HepG2 (cell line): Measurements from ENCODE around the gene DNAH8. TPM values are rescaled to one million over a fixed set of nuclear protein-coding genes. Genes with fewer than 3 reads are reported as not detected.
A peak's percentile ranks its signal among the peaks of the same experiment; 100 is the strongest.

Experiments
- CCAR2 ChIP-seq: fragments of 200-400 bp; formaldehyde crosslinking; optimal IDR thresholded peaks from 2 replicates; pipeline ENCODE3; 2018; ENCODE audit warnings: low read depth, mild to moderate bottlenecking, low read length, moderate library complexity
- CEBPB ChIP-seq: IDR thresholded peaks from 2 replicates; pipeline ENCODE4 v1.6.1; 2011; ENCODE audit warnings: low read depth, low read length, improper control_type of control experiment, borderline replicate concordance
- FOXA1 ChIP-seq, 2 experiments: fragments of 450-650 bp in 1 of 2; sonication (generic) in 1 of 2; formaldehyde crosslinking in 1 of 2; IDR thresholded peaks; 2 replicates each; pipeline versions ENCODE4 v1.4.0 to v1.6.1; 2016 to 2020; ENCODE audit warnings: missing genetic modification reagents in 1 of 2
- HNF4A ChIP-seq: sonication (generic); formaldehyde crosslinking; IDR thresholded peaks from 2 replicates; pipeline ENCODE4 v1.4.0; 2020; ENCODE audit warnings: missing genetic modification reagents
- MIXL1 ChIP-seq: IDR thresholded peaks from 2 replicates; pipeline ENCODE4 v1.6.1; 2016
- NCOA5 ChIP-seq: sonication (generic); formaldehyde crosslinking; IDR thresholded peaks from 2 replicates; pipeline ENCODE4 v1.4.0; 2020; ENCODE audit warnings: missing genetic modification reagents
- NR2F6 ChIP-seq, 2 experiments: IDR thresholded peaks; 2 replicates each; pipeline ENCODE4 v1.6.1; 2016; ENCODE audit warnings: antibody characterized with exemption in 1 of 2, mild to moderate bottlenecking in 1 of 2
- SALL1 ChIP-seq: sonication (generic); formaldehyde crosslinking; IDR thresholded peaks from 2 replicates; pipeline ENCODE4 v1.8.0; 2022; ENCODE audit warnings: mild to moderate bottlenecking, missing genetic modification reagents
- SAP130 ChIP-seq: IDR thresholded peaks from 2 replicates; pipeline ENCODE4 v1.6.1; 2016; ENCODE audit warnings: low read depth
- SIX4 ChIP-seq: sonication (generic); formaldehyde crosslinking; IDR thresholded peaks from 2 replicates; pipeline ENCODE4 v1.4.0; 2020; ENCODE audit warnings: missing genetic modification reagents
- SOX13 ChIP-seq, 3 experiments: fragments of 450-650 bp in 1 of 3; sonication (generic) in 1 of 3; formaldehyde crosslinking in 1 of 3; IDR thresholded peaks in 2 of 3; conservative IDR thresholded peaks in 1 of 3; 2 replicates each; pipeline versions ENCODE4 v1.5.0 to v1.6.1; 2016 to 2020; ENCODE audit warnings: antibody characterized with exemption in 1 of 3, mild to moderate bottlenecking in 1 of 3, missing compliant biosample characterization in 1 of 3, missing genetic modification reagents in 1 of 3, moderate library complexity in 1 of 3
- SUZ12 ChIP-seq: fragments of 150-350 bp; IDR thresholded peaks from 2 replicates; pipeline ENCODE4 v1.6.1; 2014; ENCODE audit warnings: low read depth, low read length
- TOE1 ChIP-seq: sonication (generic); formaldehyde crosslinking; IDR thresholded peaks from 2 replicates; pipeline ENCODE4 v1.4.0; 2020; ENCODE audit warnings: mild to moderate bottlenecking, missing genetic modification reagents
- ZNF501 ChIP-seq: sonication (generic); formaldehyde crosslinking; IDR thresholded peaks from 2 replicates; pipeline ENCODE4 v1.5.1; 2020; ENCODE audit warnings: mild to moderate bottlenecking, moderate library complexity, missing genetic modification reagents
- ZNF605 ChIP-seq: sonication (generic); formaldehyde crosslinking; IDR thresholded peaks from 2 replicates; pipeline ENCODE4 v1.8.0; 2022; ENCODE audit warnings: mild to moderate bottlenecking, missing genetic modification reagents
- ZNF839 ChIP-seq: sonication (generic); formaldehyde crosslinking; IDR thresholded peaks from 2 replicates; pipeline ENCODE4 v1.4.0; 2020; ENCODE audit warnings: missing genetic modification reagents, mild to moderate bottlenecking, borderline replicate concordance
- polyA plus RNA-seq, 8 experiments: library from polyadenylated mRNA; depleted of rRNA in 3 of 8; stranded (reverse) in 7 of 8; unstranded in 1 of 8; fragments of >200 nt; fragmentation: Illumina TruSeq in 4 of 8; extraction: Trizol in 4 of 8; gene quantifications; 2 replicates each; pipeline versions ENCODE4 v1.2.1 to v1.2.3, GENCODE V29; 2011 to 2016; ENCODE audit warnings: low read depth in 4 of 8, missing spikeins in 1 of 8, mixed read lengths in 1 of 8; ENCODE audit not compliant: insufficient read depth in 1 of 8
- total RNA-seq, 5 experiments: library from RNA; depleted of rRNA; stranded (reverse); fragments of >200 nt; fragmentation: Illumina TruSeq; extraction: Trizol; gene quantifications; 2 replicates each; pipeline ENCODE4 v1.2.3, GENCODE V29; 2016; ENCODE audit warnings: low read depth in 1 of 5
- TF ChIP-seq, protein P1 (sequence below): IDR thresholded peaks from 2 replicates; pipeline ENCODE4 v1.4.0; 2020; ENCODE audit warnings: mild to moderate bottlenecking, missing genetic modification reagents
- TF ChIP-seq, protein P2 (sequence below): sonication (generic); formaldehyde crosslinking; IDR thresholded peaks from 2 replicates; pipeline ENCODE4 v1.4.0; 2020; ENCODE audit warnings: missing genetic modification reagents, borderline replicate concordance
- TF ChIP-seq, protein P3 (sequence below): sonication (generic); formaldehyde crosslinking; IDR thresholded peaks from 2 replicates; pipeline ENCODE4 v1.5.0; 2020; ENCODE audit warnings: mild to moderate bottlenecking, missing genetic modification reagents

Gene DNAH8
- total and polyA plus RNA-seq, 2 of the 13 experiments (the other 11 are each of a cell fraction or from before 2014, with no cell fraction given): not detected

DNA sequence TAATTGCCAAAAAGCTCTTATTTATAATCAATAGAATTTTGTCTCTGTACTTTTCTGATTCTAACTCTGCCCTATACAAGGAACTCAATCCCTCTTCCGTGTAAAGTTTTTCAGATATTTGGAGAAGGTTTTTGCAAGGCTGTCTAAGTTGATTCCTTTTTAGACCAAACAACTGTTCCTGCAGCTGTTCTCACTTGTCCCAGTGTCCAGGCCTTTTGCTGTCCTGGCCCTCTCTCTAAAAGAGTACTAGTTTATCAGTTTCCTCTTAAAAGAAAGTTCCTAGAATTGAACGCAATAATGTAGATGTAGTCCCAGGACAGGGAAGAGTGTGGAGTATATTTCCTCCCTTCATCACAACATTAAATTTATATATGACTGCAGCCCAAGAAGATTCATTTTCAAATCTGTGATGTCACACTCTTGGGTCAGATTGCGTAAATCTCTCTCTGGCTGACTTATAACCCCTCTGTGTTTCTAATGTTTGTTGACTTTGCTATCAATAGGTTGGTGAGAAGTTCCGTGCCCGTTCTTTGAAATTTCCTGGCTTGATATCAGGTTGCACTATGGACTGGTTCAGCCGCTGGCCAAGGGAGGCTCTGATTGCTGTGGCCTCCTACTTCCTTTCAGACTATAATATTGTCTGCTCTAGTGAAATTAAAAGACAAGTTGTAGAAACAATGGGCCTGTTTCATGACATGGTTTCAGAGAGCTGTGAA, 194.1 kb downstream of the DNAH8 start (continued):
- no peak for TF ChIP-seq SUZ12
- peak; percentile 13; the same call in 1 of the 2 replicates for TF ChIP-seq MIXL1 (CRISPR knock-in tag)
- TF ChIP-seq, protein P1, sequence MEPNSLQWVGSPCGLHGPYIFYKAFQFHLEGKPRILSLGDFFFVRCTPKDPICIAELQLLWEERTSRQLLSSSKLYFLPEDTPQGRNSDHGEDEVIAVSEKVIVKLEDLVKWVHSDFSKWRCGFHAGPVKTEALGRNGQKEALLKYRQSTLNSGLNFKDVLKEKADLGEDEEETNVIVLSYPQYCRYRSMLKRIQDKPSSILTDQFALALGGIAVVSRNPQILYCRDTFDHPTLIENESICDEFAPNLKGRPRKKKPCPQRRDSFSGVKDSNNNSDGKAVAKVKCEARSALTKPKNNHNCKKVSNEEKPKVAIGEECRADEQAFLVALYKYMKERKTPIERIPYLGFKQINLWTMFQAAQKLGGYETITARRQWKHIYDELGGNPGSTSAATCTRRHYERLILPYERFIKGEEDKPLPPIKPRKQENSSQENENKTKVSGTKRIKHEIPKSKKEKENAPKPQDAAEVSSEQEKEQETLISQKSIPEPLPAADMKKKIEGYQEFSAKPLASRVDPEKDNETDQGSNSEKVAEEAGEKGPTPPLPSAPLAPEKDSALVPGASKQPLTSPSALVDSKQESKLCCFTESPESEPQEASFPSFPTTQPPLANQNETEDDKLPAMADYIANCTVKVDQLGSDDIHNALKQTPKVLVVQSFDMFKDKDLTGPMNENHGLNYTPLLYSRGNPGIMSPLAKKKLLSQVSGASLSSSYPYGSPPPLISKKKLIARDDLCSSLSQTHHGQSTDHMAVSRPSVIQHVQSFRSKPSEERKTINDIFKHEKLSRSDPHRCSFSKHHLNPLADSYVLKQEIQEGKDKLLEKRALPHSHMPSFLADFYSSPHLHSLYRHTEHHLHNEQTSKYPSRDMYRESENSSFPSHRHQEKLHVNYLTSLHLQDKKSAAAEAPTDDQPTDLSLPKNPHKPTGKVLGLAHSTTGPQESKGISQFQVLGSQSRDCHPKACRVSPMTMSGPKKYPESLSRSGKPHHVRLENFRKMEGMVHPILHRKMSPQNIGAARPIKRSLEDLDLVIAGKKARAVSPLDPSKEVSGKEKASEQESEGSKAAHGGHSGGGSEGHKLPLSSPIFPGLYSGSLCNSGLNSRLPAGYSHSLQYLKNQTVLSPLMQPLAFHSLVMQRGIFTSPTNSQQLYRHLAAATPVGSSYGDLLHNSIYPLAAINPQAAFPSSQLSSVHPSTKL (CRISPR knock-in tag): peak; percentile 60
- peak; percentile 32; the same call in 1 of the 2 replicates for TF ChIP-seq SALL1 (CRISPR knock-in tag)
- TF ChIP-seq ZNF605: no peak
- no peak for TF ChIP-seq CCAR2
- peak; percentile 78; the same call in 1 of the 2 replicates for TF ChIP-seq SIX4 (CRISPR knock-in tag)
- TF ChIP-seq ZNF839: no peak
- TF ChIP-seq, protein P2, sequence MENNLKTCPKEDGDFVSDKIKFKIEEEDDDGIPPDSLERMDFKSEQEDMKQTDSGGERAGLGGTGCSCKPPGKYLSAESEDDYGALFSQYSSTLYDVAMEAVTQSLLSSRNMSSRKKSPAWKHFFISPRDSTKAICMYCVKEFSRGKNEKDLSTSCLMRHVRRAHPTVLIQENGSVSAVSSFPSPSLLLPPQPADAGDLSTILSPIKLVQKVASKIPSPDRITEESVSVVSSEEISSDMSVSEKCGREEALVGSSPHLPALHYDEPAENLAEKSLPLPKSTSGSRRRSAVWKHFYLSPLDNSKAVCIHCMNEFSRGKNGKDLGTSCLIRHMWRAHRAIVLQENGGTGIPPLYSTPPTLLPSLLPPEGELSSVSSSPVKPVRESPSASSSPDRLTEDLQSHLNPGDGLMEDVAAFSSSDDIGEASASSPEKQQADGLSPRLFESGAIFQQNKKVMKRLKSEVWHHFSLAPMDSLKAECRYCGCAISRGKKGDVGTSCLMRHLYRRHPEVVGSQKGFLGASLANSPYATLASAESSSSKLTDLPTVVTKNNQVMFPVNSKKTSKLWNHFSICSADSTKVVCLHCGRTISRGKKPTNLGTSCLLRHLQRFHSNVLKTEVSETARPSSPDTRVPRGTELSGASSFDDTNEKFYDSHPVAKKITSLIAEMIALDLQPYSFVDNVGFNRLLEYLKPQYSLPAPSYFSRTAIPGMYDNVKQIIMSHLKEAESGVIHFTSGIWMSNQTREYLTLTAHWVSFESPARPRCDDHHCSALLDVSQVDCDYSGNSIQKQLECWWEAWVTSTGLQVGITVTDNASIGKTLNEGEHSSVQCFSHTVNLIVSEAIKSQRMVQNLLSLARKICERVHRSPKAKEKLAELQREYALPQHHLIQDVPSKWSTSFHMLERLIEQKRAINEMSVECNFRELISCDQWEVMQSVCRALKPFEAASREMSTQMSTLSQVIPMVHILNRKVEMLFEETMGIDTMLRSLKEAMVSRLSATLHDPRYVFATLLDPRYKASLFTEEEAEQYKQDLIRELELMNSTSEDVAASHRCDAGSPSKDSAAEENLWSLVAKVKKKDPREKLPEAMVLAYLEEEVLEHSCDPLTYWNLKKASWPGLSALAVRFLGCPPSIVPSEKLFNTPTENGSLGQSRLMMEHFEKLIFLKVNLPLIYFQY (CRISPR knock-in tag): 0 out of 2 replicates have a peak, but pooled peaks have one; percentile 19
- no peak for TF ChIP-seq ZNF501 (CRISPR knock-in tag)
- peak; percentile 40; the same call in 1 of the 2 replicates for TF ChIP-seq SOX13 (IDR thresholded peaks at IDR 0.05)
- TF ChIP-seq SOX13 (CRISPR knock-in tag; conservative IDR thresholded peaks at IDR 0.05 in 1 of 2, IDR thresholded peaks at IDR 0.05 in 1 of 2): peak in 1 of 2 experiments; percentile 44; a peak in 2 of 4 replicates
- TF ChIP-seq SAP130 (CRISPR knock-in tag): 0 out of 2 replicates have a peak, but pooled peaks have one; percentile 11
- TF ChIP-seq NCOA5: no peak
- peak; percentile 68 for TF ChIP-seq HNF4A
- TF ChIP-seq CEBPB: peak; percentile 84
- TF ChIP-seq NR2F6 (IDR thresholded peaks at IDR 0.05): peak; percentile 47
- no peak for TF ChIP-seq NR2F6 (CRISPR knock-in tag; IDR thresholded peaks at IDR 0.05)
- no peak for TF ChIP-seq TOE1 (CRISPR knock-in tag)
- TF ChIP-seq, protein P3, sequence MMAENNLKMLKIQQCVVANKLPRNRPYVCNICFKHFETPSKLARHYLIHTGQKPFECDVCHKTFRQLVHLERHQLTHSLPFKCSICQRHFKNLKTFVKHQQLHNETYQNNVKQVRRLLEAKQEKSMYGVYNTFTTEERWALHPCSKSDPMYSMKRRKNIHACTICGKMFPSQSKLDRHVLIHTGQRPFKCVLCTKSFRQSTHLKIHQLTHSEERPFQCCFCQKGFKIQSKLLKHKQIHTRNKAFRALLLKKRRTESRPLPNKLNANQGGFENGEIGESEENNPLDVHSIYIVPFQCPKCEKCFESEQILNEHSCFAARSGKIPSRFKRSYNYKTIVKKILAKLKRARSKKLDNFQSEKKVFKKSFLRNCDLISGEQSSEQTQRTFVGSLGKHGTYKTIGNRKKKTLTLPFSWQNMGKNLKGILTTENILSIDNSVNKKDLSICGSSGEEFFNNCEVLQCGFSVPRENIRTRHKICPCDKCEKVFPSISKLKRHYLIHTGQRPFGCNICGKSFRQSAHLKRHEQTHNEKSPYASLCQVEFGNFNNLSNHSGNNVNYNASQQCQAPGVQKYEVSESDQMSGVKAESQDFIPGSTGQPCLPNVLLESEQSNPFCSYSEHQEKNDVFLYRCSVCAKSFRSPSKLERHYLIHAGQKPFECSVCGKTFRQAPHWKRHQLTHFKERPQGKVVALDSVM (CRISPR knock-in tag): peak; percentile 32; the same call in 1 of the 2 replicates
- no peak for TF ChIP-seq FOXA1 (IDR thresholded peaks at IDR 0.05)
- TF ChIP-seq FOXA1 (CRISPR knock-in tag; IDR thresholded peaks at IDR 0.05): peak; percentile 48
